GM12801 (cell line): ENCODE measurements around the gene GPSM1.

Experiments used
- CTCF ChIP-seq: IDR thresholded peaks from one replicate; pipeline ENCODE4 v1.5.1; 2011; ENCODE audit warnings: control low read depth; ENCODE audit not compliant: insufficient read length; ENCODE audit errors: extremely low read depth

The GPSM1 gene

GRCh38 chr9:136361047-136361753 lies 33.9 kb downstream of the GPSM1 start:
- no peak for TF ChIP-seq CTCF

- TF ChIP-seq CTCF = no peak
Observed at GRCh38 chr9:136361754-136362449, 34.6 kb downstream of the GPSM1 start.

GRCh38 chr9:136362450-136362784 lies 35.1 kb downstream of the GPSM1 start:
- no peak for TF ChIP-seq CTCF

GRCh38 chr9:136363106-136363948 lies 36.0 kb downstream of the GPSM1 start, which contains the start of gene DNLZ:
TSS of gene DNLZ (minus strand) at chr9:136363744. CDS start at chr9:136363714, 30 bp downstream.
- no peak for TF ChIP-seq CTCF

- no peak for TF ChIP-seq CTCF
Observed at GRCh38 chr9:136363949-136364748, 36.8 kb downstream of the GPSM1 start.

- TF ChIP-seq CTCF = no peak
Observed at GRCh38 chr9:136364942-136365774, 37.8 kb downstream of the GPSM1 start.
